NT2/D1 (cell line): ENCODE measurements around the gene ADTRP.

Source experiments
- SUZ12 ChIP-seq: IDR thresholded peaks from 2 replicates; pipeline ENCODE4 v1.6.1; 2011; ENCODE audit not compliant: insufficient read length, insufficient read depth; ENCODE audit errors: extremely low read depth
- YY1 ChIP-seq: IDR thresholded peaks from 2 replicates; pipeline ENCODE4 v1.6.1; 2011; ENCODE audit not compliant: insufficient read length, insufficient read depth
- ZNF274 ChIP-seq: IDR thresholded peaks from 2 replicates; pipeline ENCODE4 v1.6.1; 2011; ENCODE audit warnings: mild to moderate bottlenecking, low read depth, low read length

GRCh38 chr6:11711984-11712711 lies 66.5 kb downstream of the ADTRP start:
- TF ChIP-seq ZNF274 (no peak), SUZ12 (no peak), YY1 (no peak)
